Left lung (tissue), 14 donors: ENCODE measurements around the gene F2RL2. TPM values are rescaled to one million over a fixed set of nuclear protein-coding genes. Genes with fewer than 3 reads are reported as not detected.

Source experiments
- ATAC-seq: fragments of 200-7000 bp; cut with Tn5 transposase; one replicate; pipeline ENCODE4 v1.9.1; 2020; ENCODE audit warnings: moderate library complexity
- DNase-seq, 4 donors: peaks; one replicate each; pipeline ENCODE4 v3.0.0-alpha.2; 2013 to 2020
- H3K27ac ChIP-seq, 2 donors: fragments of 200-600 bp; sonication (generic) in 1 of 2; one replicate each; pipeline versions ENCODE4 v1.5.0 to v1.8.0; 2020 to 2021
- H3K27me3 ChIP-seq, 2 donors: fragments of 200-600 bp; sonication (generic) in 1 of 2; one replicate each; pipeline versions ENCODE4 v1.5.0 to v1.8.0; 2020 to 2021
- H3K36me3 ChIP-seq, 2 donors: fragments of 200-600 bp; sonication (generic) in 1 of 2; one replicate each; pipeline versions ENCODE4 v1.5.0 to v1.8.0; 2020 to 2021
- H3K4me1 ChIP-seq, 2 donors: fragments of 200-600 bp; one replicate each; pipeline ENCODE4 v1.8.0; 2021
- H3K4me3 ChIP-seq, 2 donors: fragments of 200-600 bp; sonication (generic) in 1 of 2; one replicate each; pipeline versions ENCODE4 v1.5.0 to v1.8.0; 2020 to 2021; ENCODE audit warnings: mild to moderate bottlenecking in 1 of 2
- H3K9me3 ChIP-seq, 2 donors: fragments of 200-600 bp; sonication (generic) in 1 of 2; one replicate each; pipeline versions ENCODE4 v1.5.0 to v1.8.0; 2020 to 2021
- intact Hi-C, 2 donors: fragments of 100-400 bp; cut with DNase I; formaldehyde crosslinking; loops; one replicate each; pipeline versions ENCODE4 v1.11.2 to v1.14.2; 2022
- long read RNA-seq, 12 donors: library from polyadenylated mRNA in 2 of 12; unstranded in 2 of 12; transcript quantifications; one replicate each; pipeline ENCODE4 v2.0.0 and lab custom pipeline, GENCODE V29; 2019 to 2026
- polyA plus RNA-seq, 6 donors: library from polyadenylated mRNA; unstranded; fragments of 120-200 nt; gene quantifications; one replicate each; pipeline ENCODE4 v1.2.1, GENCODE V29; 2013; ENCODE audit not compliant: insufficient read length in 6 of 6
- total RNA-seq, 2 donors: library from RNA; stranded (reverse); fragmentation: NEBNext Ultra II Directional; extraction: Animal tissue kit (Norgen Biotek cat#: 25700); gene quantifications; one replicate each; pipeline ENCODE4 v1.2.1, GENCODE V29; 2021
- TF ChIP-seq, protein P1 (sequence below), 2 donors: fragments of 200-600 bp; sonication (generic) in 1 of 2; IDR thresholded peaks; one replicate each; pipeline versions ENCODE4 v1.5.0 to v1.8.0; 2021; ENCODE audit warnings: antibody characterized with exemption in 2 of 2
- donor health status: DM: no; HTN: yes; CAD: no.
- donor health status: DM: no; HTN: no; CAD: no.

F2RL2 gene, protein sequence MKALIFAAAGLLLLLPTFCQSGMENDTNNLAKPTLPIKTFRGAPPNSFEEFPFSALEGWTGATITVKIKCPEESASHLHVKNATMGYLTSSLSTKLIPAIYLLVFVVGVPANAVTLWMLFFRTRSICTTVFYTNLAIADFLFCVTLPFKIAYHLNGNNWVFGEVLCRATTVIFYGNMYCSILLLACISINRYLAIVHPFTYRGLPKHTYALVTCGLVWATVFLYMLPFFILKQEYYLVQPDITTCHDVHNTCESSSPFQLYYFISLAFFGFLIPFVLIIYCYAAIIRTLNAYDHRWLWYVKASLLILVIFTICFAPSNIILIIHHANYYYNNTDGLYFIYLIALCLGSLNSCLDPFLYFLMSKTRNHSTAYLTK
- total RNA-seq = 1 to 10 TPM in 1 of 2 donors, under 1 TPM in 1; 0.10 to 1.8 TPM
- under 1 TPM; 0.22 to 0.47 (median 0.31) TPM for polyA plus RNA-seq
- long read RNA-seq, donor 1, partial matches to known transcripts = 0 of 2 reads
- long read RNA-seq, donor 1, other reads (novel, unspliced or antisense) = 0 of 2 reads
- long read RNA-seq, donor 2 = 0 reads
- long read RNA-seq, donor 3 = 0 reads
- long read RNA-seq, donor 4 = 0 reads
- long read RNA-seq, donor 5 = 0 reads
- long read RNA-seq, donor 6 = 0 reads
- long read RNA-seq, donor 7 = 0 reads
- long read RNA-seq, donor 8 = 0 reads
- long read RNA-seq, donor 9 = 0 reads
- long read RNA-seq, donor 10 = 0 reads
- long read RNA-seq, donor 11, partial matches to known transcripts = 0 of 1 reads
- long read RNA-seq, donor 11, other reads (novel, unspliced or antisense) = 0 of 1 reads
- long read RNA-seq, donor 12 = 0 reads

GRCh38 chr5:76622973-76623596 is at the start of gene F2RL2:
Gene F2RL2, minus strand, starts transcription at chr5:76623403. Its CDS starts 173 bp downstream, at chr5:76623230.
- TF ChIP-seq, protein P1, sequence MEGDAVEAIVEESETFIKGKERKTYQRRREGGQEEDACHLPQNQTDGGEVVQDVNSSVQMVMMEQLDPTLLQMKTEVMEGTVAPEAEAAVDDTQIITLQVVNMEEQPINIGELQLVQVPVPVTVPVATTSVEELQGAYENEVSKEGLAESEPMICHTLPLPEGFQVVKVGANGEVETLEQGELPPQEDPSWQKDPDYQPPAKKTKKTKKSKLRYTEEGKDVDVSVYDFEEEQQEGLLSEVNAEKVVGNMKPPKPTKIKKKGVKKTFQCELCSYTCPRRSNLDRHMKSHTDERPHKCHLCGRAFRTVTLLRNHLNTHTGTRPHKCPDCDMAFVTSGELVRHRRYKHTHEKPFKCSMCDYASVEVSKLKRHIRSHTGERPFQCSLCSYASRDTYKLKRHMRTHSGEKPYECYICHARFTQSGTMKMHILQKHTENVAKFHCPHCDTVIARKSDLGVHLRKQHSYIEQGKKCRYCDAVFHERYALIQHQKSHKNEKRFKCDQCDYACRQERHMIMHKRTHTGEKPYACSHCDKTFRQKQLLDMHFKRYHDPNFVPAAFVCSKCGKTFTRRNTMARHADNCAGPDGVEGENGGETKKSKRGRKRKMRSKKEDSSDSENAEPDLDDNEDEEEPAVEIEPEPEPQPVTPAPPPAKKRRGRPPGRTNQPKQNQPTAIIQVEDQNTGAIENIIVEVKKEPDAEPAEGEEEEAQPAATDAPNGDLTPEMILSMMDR (IDR thresholded peaks at IDR 0.05) = no peak
- ATAC-seq (peak; percentile 19), DNase-seq (no peak)
- Histone ChIP-seq H3K27me3 (no peaks in the 10 kb centered on the region), H3K36me3 (peaks cover 0 to 2% of the 10 kb centered on the region in 2 donors), H3K9me3 (no peaks in the 10 kb centered on the region), H3K27ac (no peak within 1 kb of the TSS), H3K4me3 (no peak within 1 kb of the TSS), H3K4me1 (no peaks in the 10 kb centered on the region)
- intact Hi-C loops = no loop called here

GRCh38 chr5:76672242-76672641 is 49.0 kb upstream of the F2RL2 start:
- Histone ChIP-seq H3K4me3 (no peak overlapping the region), H3K27ac (peak overlapping the region in 1 of 2 donors; percentile 29), H3K27me3 (no peaks in the 10 kb centered on the region), H3K36me3 (peaks cover 0 to 45% of the 10 kb centered on the region in 2 donors), H3K9me3 (no peaks in the 10 kb centered on the region), H3K4me1 (no peaks in the 10 kb centered on the region)
- TF ChIP-seq, protein P1 (IDR thresholded peaks at IDR 0.05) = no peak
- intact Hi-C loops = no loop called here
- DNase-seq (no peak), ATAC-seq (no peak)

DNA sequence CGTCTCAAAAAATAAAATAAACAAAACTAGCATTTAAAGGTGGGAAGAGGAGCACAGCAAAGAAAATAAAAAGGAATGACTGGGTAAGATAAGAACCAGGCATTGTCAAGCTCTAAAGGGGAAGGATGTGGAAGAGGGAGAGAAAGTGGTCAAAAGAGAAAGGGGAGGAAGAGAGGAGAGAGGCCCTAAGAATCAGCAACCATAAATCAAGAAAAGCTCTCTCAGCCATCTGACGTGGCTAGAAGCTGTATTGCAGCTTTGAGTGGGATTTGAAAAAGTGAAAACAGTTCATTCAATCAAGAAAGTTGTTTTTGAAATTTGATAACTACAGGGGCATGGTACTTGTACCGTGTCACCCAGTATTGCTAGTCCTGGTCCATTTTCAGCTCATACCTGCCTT is 47.3 kb upstream of the F2RL2 start:
- Histone ChIP-seq H3K9me3 (no peaks in the 10 kb centered on the region), H3K4me1 (no peaks in the 10 kb centered on the region), H3K4me3 (no peak overlapping the region), H3K36me3 (peaks cover 0 to 32% of the 10 kb centered on the region in 2 donors), H3K27me3 (no peaks in the 10 kb centered on the region), H3K27ac (no peak overlapping the region)
- intact Hi-C loops = no loop called here
- DNase-seq (no peak), ATAC-seq (no peak)
- TF ChIP-seq, protein P1 (IDR thresholded peaks at IDR 0.05) = no peak

DNA sequence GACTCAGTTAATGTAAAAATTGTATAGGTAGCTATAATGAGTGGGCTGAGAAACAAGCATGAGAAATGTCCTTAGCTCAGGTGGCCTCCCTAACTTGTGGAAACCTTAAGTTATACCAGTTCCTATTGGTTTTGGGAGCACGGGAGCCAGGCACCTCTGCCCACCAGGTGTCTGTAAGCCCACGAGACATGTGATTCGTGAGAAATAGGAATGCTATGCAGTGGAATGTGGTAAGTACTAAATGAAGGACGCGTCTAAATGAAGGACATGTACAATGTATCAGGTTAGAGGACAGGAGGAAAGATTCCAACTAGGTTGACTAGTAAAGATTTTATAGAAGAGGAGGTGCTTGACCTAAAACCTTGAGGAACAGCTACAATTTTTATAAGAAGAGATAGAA is 46.0 kb upstream of the F2RL2 start:
- no peak for DNase-seq
- Histone ChIP-seq H3K4me1 (no peaks in the 10 kb centered on the region), H3K27ac (no peak overlapping the region), H3K27me3 (no peaks in the 10 kb centered on the region), H3K4me3 (no peak overlapping the region), H3K36me3 (peaks cover 0 to 22% of the 10 kb centered on the region in 2 donors), H3K9me3 (no peaks in the 10 kb centered on the region)
- no peak for ATAC-seq
- TF ChIP-seq, protein P1 (IDR thresholded peaks at IDR 0.05) = no peak
- intact Hi-C loops = no loop called here
